ENCODE data around the gene RPL36A.

The RPL36A gene

GRCh38 chrX:101430457-101431078, 39.8 kb downstream of the RPL36A start:
- 88 to 95% methylated on average over 2 of the region's 2 CpGs for WGBS, 2 experiments
- Histone ChIP-seq H3K9me3 (ENCODE audit: control insufficient read depth, low read length) (no peaks in the 10 kb centered on the region), H3K27me3 (ENCODE audit: control insufficient read depth, insufficient read depth, low read length, poor library complexity, severe bottlenecking) (no peaks in the 10 kb centered on the region), H3K4me3 (ENCODE audit: insufficient read depth, low read depth, low read length) (no peak overlapping the region), H3K36me3 (ENCODE audit: control insufficient read depth, insufficient read depth, low read length) (peaks cover 18% of the 10 kb centered on the region), H3K27ac (ENCODE audit: insufficient read depth, low read depth, low read length, poor library complexity, severe bottlenecking) (no peak overlapping the region), H3K4me1 (ENCODE audit: control insufficient read depth, insufficient read depth, low read length) (no peaks in the 10 kb centered on the region)

GRCh38 chrX:101442085-101442484, 51.3 kb downstream of the RPL36A start:
- Histone ChIP-seq H3K4me3 (ENCODE audit: insufficient read depth, low read depth, low read length) (no peak overlapping the region), H3K36me3 (ENCODE audit: control insufficient read depth, insufficient read depth, low read length) (peaks cover 12% of the 10 kb centered on the region), H3K9me3 (ENCODE audit: control insufficient read depth, low read length) (no peaks in the 10 kb centered on the region), H3K4me1 (ENCODE audit: control insufficient read depth, insufficient read depth, low read length) (no peaks in the 10 kb centered on the region), H3K27me3 (ENCODE audit: control insufficient read depth, insufficient read depth, low read length, poor library complexity, severe bottlenecking) (no peaks in the 10 kb centered on the region), H3K27ac (ENCODE audit: insufficient read depth, low read depth, low read length, poor library complexity, severe bottlenecking) (no peak overlapping the region)
- WGBS, 2 experiments: 100% methylated on average over 2 of the region's 2 CpGs
